HG03354 (cell line): Measurements from ENCODE around the gene RHOT2.

Experiments
- ATAC-seq: cut with Tn5 transposase; IDR thresholded peaks from one replicate; pipeline ENCODE4 v1.9.1; 2021; ENCODE audit warnings: mild to moderate bottlenecking; ENCODE audit not compliant: unreplicated experiment, poor library complexity, severe bottlenecking

The RHOT2 gene

GRCh38 chr16:667780-668518, at the start of gene RHOT2:
RHOT2 (plus strand) TSS chr16:668132; CDS start chr16:668200, 68 bp downstream.
- ATAC-seq, result peak; percentile 88

- ATAC-seq, result no peak
Observed at GRCh38 chr16:619476-620100, 48.3 kb upstream of the RHOT2 start.

GRCh38 chr16:620700-621525, 47.0 kb upstream of the RHOT2 start:
- no peak for ATAC-seq

GRCh38 chr16:621526-622105, 46.3 kb upstream of the RHOT2 start:
- no peak for ATAC-seq

- ATAC-seq, result no peak
Observed at GRCh38 chr16:622920-623280, 45.0 kb upstream of the RHOT2 start.

GRCh38 chr16:624526-625070, 43.3 kb upstream of the RHOT2 start:
- no peak for ATAC-seq

GRCh38 chr16:625117-625976, 42.6 kb upstream of the RHOT2 start:
- no peak for ATAC-seq

GRCh38 chr16:625977-626765, 41.8 kb upstream of the RHOT2 start:
- ATAC-seq, result no peak

GRCh38 chr16:626787-627453, 41.0 kb upstream of the RHOT2 start:
- no peak for ATAC-seq

- ATAC-seq, result no peak
Observed at GRCh38 chr16:627454-628239, 40.3 kb upstream of the RHOT2 start.

- no peak for ATAC-seq
Observed at GRCh38 chr16:628321-629061, 39.4 kb upstream of the RHOT2 start.

GRCh38 chr16:629185-629832, 38.6 kb upstream of the RHOT2 start:
- no peak for ATAC-seq

- no peak for ATAC-seq
Observed at GRCh38 chr16:629833-630248, 38.1 kb upstream of the RHOT2 start.

- ATAC-seq, result no peak
Observed at GRCh38 chr16:630249-630814, 37.6 kb upstream of the RHOT2 start.

GRCh38 chr16:630815-631405, 37.0 kb upstream of the RHOT2 start, which contains the start of gene WFIKKN1:
WFIKKN1 (plus strand) TSS chr16:630985; CDS start chr16:631254, 269 bp downstream.
- ATAC-seq, result no peak
